ENCODE results near the gene LRP1-AS. TPM values are rescaled to one million over a fixed set of nuclear protein-coding genes. Genes with fewer than 3 reads are reported as not detected.

The LRP1-AS gene
- total and polyA plus RNA-seq, 8 donors: not detected

DNA sequence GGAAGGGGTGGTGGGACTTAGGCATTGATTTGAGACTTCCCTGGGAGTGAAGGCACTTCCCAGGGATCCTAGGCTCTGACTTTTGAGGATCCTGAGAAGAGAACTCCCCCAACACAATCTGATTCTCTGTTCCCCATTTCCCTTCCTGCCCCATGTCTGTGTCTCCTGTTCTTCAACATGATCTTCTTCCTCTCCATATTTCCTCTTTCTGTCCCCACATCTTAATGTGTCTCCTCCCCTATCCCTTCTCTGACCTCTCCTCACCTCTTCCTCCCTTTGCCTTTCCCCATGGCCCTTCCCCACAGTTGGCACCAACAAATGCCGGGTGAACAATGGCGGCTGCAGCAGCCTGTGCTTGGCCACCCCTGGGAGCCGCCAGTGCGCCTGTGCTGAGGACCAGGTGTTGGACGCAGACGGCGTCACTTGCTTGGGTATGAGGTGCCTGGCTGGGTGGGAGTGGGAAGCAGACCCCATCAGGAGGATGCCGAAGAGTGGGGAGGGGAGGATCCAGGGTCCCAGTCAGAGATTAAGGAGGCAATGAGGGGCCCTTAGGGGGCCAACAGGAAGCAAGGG lies 15.2 kb upstream of the LRP1-AS start:
- DNase-seq: no peak
- WGBS, 5 donors: 92 to 96% (median 94%) methylated on average over 8 of the region's 8 CpGs
- intact Hi-C loops (cut with DNase I; ENCODE audit: low total_unique reads): no loop called here
- Histone ChIP-seq H3K27me3 (no peaks in the 10 kb centered on the region), H3K36me3 (peaks cover 53 to 100% (median 96%) of the 10 kb centered on the region in 4 donors), H3K9me3 (no peaks in the 10 kb centered on the region), H3K4me1 (peaks cover 0 to 15% (median 6%) of the 10 kb centered on the region in 4 donors), H3K4me3 (no peak overlapping the region), H3K27ac (no peak overlapping the region)
- no peak for TF ChIP-seq EP300 (IDR thresholded peaks at IDR 0.05)
- TF ChIP-seq, protein P1, sequence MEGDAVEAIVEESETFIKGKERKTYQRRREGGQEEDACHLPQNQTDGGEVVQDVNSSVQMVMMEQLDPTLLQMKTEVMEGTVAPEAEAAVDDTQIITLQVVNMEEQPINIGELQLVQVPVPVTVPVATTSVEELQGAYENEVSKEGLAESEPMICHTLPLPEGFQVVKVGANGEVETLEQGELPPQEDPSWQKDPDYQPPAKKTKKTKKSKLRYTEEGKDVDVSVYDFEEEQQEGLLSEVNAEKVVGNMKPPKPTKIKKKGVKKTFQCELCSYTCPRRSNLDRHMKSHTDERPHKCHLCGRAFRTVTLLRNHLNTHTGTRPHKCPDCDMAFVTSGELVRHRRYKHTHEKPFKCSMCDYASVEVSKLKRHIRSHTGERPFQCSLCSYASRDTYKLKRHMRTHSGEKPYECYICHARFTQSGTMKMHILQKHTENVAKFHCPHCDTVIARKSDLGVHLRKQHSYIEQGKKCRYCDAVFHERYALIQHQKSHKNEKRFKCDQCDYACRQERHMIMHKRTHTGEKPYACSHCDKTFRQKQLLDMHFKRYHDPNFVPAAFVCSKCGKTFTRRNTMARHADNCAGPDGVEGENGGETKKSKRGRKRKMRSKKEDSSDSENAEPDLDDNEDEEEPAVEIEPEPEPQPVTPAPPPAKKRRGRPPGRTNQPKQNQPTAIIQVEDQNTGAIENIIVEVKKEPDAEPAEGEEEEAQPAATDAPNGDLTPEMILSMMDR (IDR thresholded peaks at IDR 0.05): no peak
- no peak for TF ChIP-seq POLR2A (IDR thresholded peaks at IDR 0.05)
- TF ChIP-seq POLR2AphosphoS5 (IDR thresholded peaks at IDR 0.05): no peak

GRCh38 chr12:57161491-57161890 lies 14.1 kb upstream of the LRP1-AS start:
- peaks cover 52 to 100% (median 96%) of the 10 kb centered on the region in 4 donors for H3K36me3 ChIP-seq
- TF ChIP-seq POLR2AphosphoS5 (IDR thresholded peaks at IDR 0.05) (no peak), POLR2A (IDR thresholded peaks at IDR 0.05) (no peak), EP300 (IDR thresholded peaks at IDR 0.05) (no peak)
- TF ChIP-seq, protein P1 (IDR thresholded peaks at IDR 0.05): no peak

GRCh38 chr12:57160741-57161140 lies 13.3 kb upstream of the LRP1-AS start:
- peaks cover 0 to 22% (median 6%) of the 10 kb centered on the region in 4 donors for H3K4me1 ChIP-seq
- intact Hi-C loops (cut with DNase I; ENCODE audit: low total_unique reads): no loop called here
- 95 to 98% (median 96%) methylated on average over 14 of the region's 14 CpGs for WGBS, 5 donors
- H3K9me3 ChIP-seq: no peaks in the 10 kb centered on the region
- H3K27ac ChIP-seq: no peak overlapping the region
- TF ChIP-seq EP300 (IDR thresholded peaks at IDR 0.05) (no peak), POLR2A (IDR thresholded peaks at IDR 0.05) (no peak), POLR2AphosphoS5 (IDR thresholded peaks at IDR 0.05) (no peak)
- TF ChIP-seq, protein P1 (IDR thresholded peaks at IDR 0.05): no peak
- peaks cover 52 to 100% (median 96%) of the 10 kb centered on the region in 4 donors for H3K36me3 ChIP-seq
- no peaks in the 10 kb centered on the region for H3K27me3 ChIP-seq
- DNase-seq: no peak
- H3K4me3 ChIP-seq: no peak overlapping the region

More at GRCh38 chr12:57161491-57161890, 14.1 kb upstream of the LRP1-AS start:
- no peak overlapping the region for H3K4me3 ChIP-seq
- DNase-seq: no peak
- no peak overlapping the region for H3K27ac ChIP-seq
- peaks cover 0 to 19% (median 6%) of the 10 kb centered on the region in 4 donors for H3K4me1 ChIP-seq
- H3K27me3 ChIP-seq: no peaks in the 10 kb centered on the region
- intact Hi-C loops (cut with DNase I; ENCODE audit: low total_unique reads): no loop called here
- no peaks in the 10 kb centered on the region for H3K9me3 ChIP-seq
- 88 to 91% (median 91%) methylated on average over 7 of the region's 7 CpGs for WGBS, 5 donors

DNA sequence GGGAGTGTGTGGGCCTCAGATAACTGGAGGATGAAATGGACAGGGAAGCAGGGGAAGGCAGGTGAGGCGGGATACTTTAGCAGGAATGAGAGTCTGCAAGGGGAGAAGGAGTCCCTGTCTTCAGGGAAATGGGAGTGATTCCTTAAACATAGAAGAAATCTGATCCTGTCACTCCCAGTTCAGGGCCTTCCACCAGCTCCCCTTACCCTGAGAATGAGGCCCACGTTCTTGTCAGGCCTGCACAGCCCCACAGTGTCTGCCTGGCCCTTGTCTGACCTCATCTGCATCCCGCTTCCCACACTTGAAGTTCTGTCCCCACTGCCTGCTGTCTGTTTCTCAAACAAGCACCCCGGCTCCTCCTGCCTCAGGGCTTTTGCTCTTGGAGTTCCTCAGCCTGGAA lies 12.6 kb upstream of the LRP1-AS start:
- Histone ChIP-seq H3K27me3 (no peaks in the 10 kb centered on the region), H3K36me3 (peaks cover 48 to 100% (median 96%) of the 10 kb centered on the region in 4 donors), H3K4me1 (peaks cover 0 to 22% (median 6%) of the 10 kb centered on the region in 4 donors), H3K4me3 (no peak overlapping the region), H3K27ac (peak overlapping the region in 1 of 5 donors; percentile 1), H3K9me3 (no peaks in the 10 kb centered on the region)
- WGBS, 5 donors: 76 to 93% (median 85%) methylated on average over 4 of the region's 4 CpGs
- no peak for TF ChIP-seq EP300 (IDR thresholded peaks at IDR 0.05)
- TF ChIP-seq, protein P1 (IDR thresholded peaks at IDR 0.05): no peak
- TF ChIP-seq POLR2A (IDR thresholded peaks at IDR 0.05): no peak
- no peak for TF ChIP-seq POLR2AphosphoS5 (IDR thresholded peaks at IDR 0.05)
- intact Hi-C loops (cut with DNase I; ENCODE audit: low total_unique reads): no loop called here
- DNase-seq: no peak

Data from stomach (tissue), 9 donors.